Spleen (tissue), 11 donors: ENCODE results near the gene ACACA. TPM values are rescaled to one million over a fixed set of nuclear protein-coding genes. Genes with fewer than 3 reads are reported as not detected.

Source experiments
- DNase-seq: peaks from one replicate; pipeline ENCODE4 v3.0.0-alpha.2; 2020
- H3K27ac ChIP-seq, 8 donors: fragments of 200-600 bp; sonication (generic) in 7 of 8; 1 replicate in 4 of 8; 2 replicates in 4 of 8; pipeline versions ENCODE4 v1.5.0 to v1.8.0; 2016 to 2021; ENCODE audit warnings: inconsistent platforms in 4 of 8, mild to moderate bottlenecking in 4 of 8, moderate library complexity in 1 of 8
- H3K27me3 ChIP-seq, 7 donors: fragments of 200-600 bp; sonication (generic) in 6 of 7; replicated peaks in 1 of 7; 1 replicate in 4 of 7; 2 replicates in 3 of 7; pipeline versions ENCODE4 v1.5.0 to v1.8.0; 2016 to 2021; ENCODE audit warnings: inconsistent platforms in 3 of 7, mild to moderate bottlenecking in 1 of 7
- H3K36me3 ChIP-seq, 6 donors: fragments of 200-600 bp; sonication (generic) in 5 of 6; 1 replicate in 4 of 6; 2 replicates in 2 of 6; pipeline versions ENCODE4 v1.5.0 to v1.8.0; 2016 to 2021; ENCODE audit warnings: inconsistent platforms in 2 of 6
- H3K4me1 ChIP-seq, 6 donors: fragments of 200-600 bp; sonication (generic) in 5 of 6; 1 replicate in 3 of 6; 2 replicates in 3 of 6; pipeline versions ENCODE4 v1.5.0 to v1.8.0; 2016 to 2021; ENCODE audit warnings: inconsistent platforms in 3 of 6
- H3K4me3 ChIP-seq, 8 donors: fragments of 200-600 bp; sonication (generic) in 7 of 8; 1 replicate in 4 of 8; 2 replicates in 4 of 8; pipeline versions ENCODE4 v1.5.0 to v1.8.0; 2016 to 2021; ENCODE audit warnings: inconsistent platforms in 4 of 8, mild to moderate bottlenecking in 4 of 8, moderate library complexity in 2 of 8
- H3K9me3 ChIP-seq, 8 donors: fragments of 200-600 bp; sonication (generic) in 7 of 8; 1 replicate in 4 of 8; 2 replicates in 4 of 8; pipeline versions ENCODE4 v1.5.0 to v1.8.0; 2016 to 2021; ENCODE audit warnings: inconsistent platforms in 4 of 8
- CTCF ChIP-seq, 11 experiments: fragments of 200-600 bp in 7 of 11; fragments of 450-650 bp in 4 of 11; sonication (generic) in 4 of 11; IDR thresholded peaks in 8 of 11; conservative IDR thresholded peaks in 3 of 11; 1 replicate in 7 of 11; 2 replicates in 4 of 11; pipeline versions ENCODE4 v1.4.0 to v1.8.0; 2016 to 2021; ENCODE audit warnings: antibody characterized with exemption in 11 of 11, inconsistent platforms in 4 of 11, mild to moderate bottlenecking in 1 of 11
- POLR2A ChIP-seq, 3 donors: fragments of 450-650 bp; IDR thresholded peaks; one replicate each; pipeline ENCODE4 v1.5.1; 2017; ENCODE audit warnings: antibody characterized with exemption in 3 of 3, mild to moderate bottlenecking in 1 of 3
- POLR2AphosphoS5 ChIP-seq, 3 donors: sonication (generic); formaldehyde crosslinking; IDR thresholded peaks; one replicate each; pipeline ENCODE4 v1.5.1; 2017; ENCODE audit warnings: antibody characterized with exemption in 3 of 3
- WGBS, 5 donors: extraction: QIAGEN DNeasy Blood & Tissue Kit in 3 of 5; methylation state at CpG; one replicate each; pipeline versions ENCODE4 v1.1.5 to v1.1.7; 2013 to 2018; 5-methylcytosine and 5-hydroxymethylcytosine counted together
- intact Hi-C: fragments of 100-400 bp; cut with DNase I; formaldehyde crosslinking; loops from one replicate; pipeline ENCODE4 v1.15.0; 2023; ENCODE audit warnings: low total_unique reads
- polyA plus RNA-seq, 3 donors: library from polyadenylated mRNA; stranded (reverse); fragments of 200-250 nt; gene quantifications; one replicate each; pipeline ENCODE4 v1.2.1, GENCODE V29; 2013
- total RNA-seq, 7 donors: library from RNA; depleted of rRNA in 3 of 7; stranded (reverse); fragments of >200 nt in 3 of 7; fragmentation: NEBNext Ultra II Directional in 4 of 7; extraction: Animal tissue kit (Norgen Biotek cat#: 25700) in 4 of 7; gene quantifications; one replicate each; pipeline versions ENCODE4 v1.1.0 to v1.2.1, GENCODE V29; 2016 to 2021
- donor health status: healthy with polysubstance abuse.
- donor health status: DM: no; HTN: no; CAD: no; lungs with moderate emphysema.
- donor health status: DM: no; HTN: no; CAD: no.
- donor health status: Bipolar disorder and iron deficiency.
- donor health status: healthy.
- donor health status: DM: no; HTN: no; CAD: no.
- donor health status: DM: yes; HTN: yes; CAD: no.

The ACACA gene
- total and polyA plus RNA-seq, 10 donors = 3.2 to 50.8 (median 29.2) TPM

DNA sequence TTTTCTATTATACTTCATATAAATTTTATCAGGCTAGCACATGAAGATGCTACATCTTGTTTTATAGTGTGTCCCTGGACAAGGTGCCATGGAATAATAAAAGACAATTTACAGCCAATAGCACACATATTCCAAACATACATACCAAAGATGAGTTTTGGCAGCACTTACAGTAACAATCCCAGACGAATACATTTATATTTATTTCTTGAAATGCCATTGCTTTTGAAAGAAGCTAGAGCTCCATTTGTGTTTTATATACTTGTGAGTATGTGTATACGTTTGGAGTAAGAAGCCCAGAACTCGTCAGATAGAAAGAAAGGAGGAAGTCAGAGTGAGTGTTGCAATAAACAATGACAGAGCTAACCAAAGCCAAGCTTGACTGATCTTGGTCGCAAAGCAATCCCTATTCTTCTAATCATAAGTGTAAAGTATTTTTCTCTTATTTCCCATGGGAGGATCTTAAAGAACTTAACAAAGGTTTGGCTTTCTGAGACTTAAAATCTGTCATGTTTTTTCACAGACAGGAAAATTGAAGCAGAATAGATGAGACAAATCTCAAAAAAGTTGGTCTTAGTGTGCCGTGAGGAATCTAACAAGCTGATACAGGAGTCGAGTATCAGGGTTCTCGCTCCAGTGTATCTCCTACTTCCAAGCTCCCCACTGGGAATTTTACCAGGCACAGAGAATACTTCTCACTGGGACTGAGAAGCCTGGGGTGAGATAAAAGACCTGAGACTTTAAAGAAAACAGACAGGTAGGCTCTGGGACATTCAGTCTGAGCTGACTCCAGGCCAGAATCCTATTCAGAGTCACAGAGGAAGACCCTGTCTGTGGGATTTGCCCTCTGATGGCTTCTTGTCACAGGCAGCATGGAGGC lies 282.5 kb downstream of the ACACA start:
- Histone ChIP-seq H3K4me3 (no peak overlapping the region), H3K36me3 (peaks cover 0 to 68% (median 18%) of the 10 kb centered on the region in 6 donors), H3K27me3 (no peaks in the 10 kb centered on the region), H3K27ac (no peak overlapping the region), H3K4me1 (peaks cover 0 to 13% (median 3%) of the 10 kb centered on the region in 6 donors), H3K9me3 (no peaks in the 10 kb centered on the region)
- 61 to 68% (median 62%) methylated on average over 7 of the region's 7 CpGs for WGBS, 5 donors
- intact Hi-C loops = no loop called here
- DNase-seq = no peak
- no peak for TF ChIP-seq POLR2AphosphoS5 (IDR thresholded peaks at IDR 0.05)
- no peak for TF ChIP-seq POLR2A (IDR thresholded peaks at IDR 0.05)
- no peak for TF ChIP-seq CTCF (IDR thresholded peaks at IDR 0.05 in 8 of 11, conservative IDR thresholded peaks at IDR 0.05 in 3 of 11)

- no peak for DNase-seq
- 91 to 100% (median 98%) methylated on average over 1 of the region's 1 CpG for WGBS, 5 donors
- no peaks in the 10 kb centered on the region for H3K27me3 ChIP-seq
- H3K4me3 ChIP-seq = no peak overlapping the region
- H3K9me3 ChIP-seq = no peaks in the 10 kb centered on the region
- intact Hi-C loops = no loop called here
- H3K27ac ChIP-seq = no peak overlapping the region
- H3K36me3 ChIP-seq = peaks cover 0 to 60% (median 12%) of the 10 kb centered on the region in 6 donors
- TF ChIP-seq POLR2AphosphoS5 (IDR thresholded peaks at IDR 0.05) (no peak), POLR2A (IDR thresholded peaks at IDR 0.05) (no peak), CTCF (IDR thresholded peaks at IDR 0.05 in 8 of 11, conservative IDR thresholded peaks at IDR 0.05 in 3 of 11) (no peak)
- H3K4me1 ChIP-seq = peaks cover 0 to 21% (median 6%) of the 10 kb centered on the region in 6 donors
Observed at GRCh38 chr17:37123386-37123785, 283.2 kb downstream of the ACACA start.

GRCh38 chr17:37121616-37122015 lies 285.0 kb downstream of the ACACA start:
- Histone ChIP-seq H3K9me3 (no peaks in the 10 kb centered on the region), H3K4me1 (peaks cover 0 to 30% (median 6%) of the 10 kb centered on the region in 6 donors), H3K4me3 (no peak overlapping the region), H3K27me3 (no peaks in the 10 kb centered on the region), H3K36me3 (peaks cover 0 to 51% (median 12%) of the 10 kb centered on the region in 6 donors), H3K27ac (no peak overlapping the region)
- DNase-seq = no peak
- 92 to 98% (median 96%) methylated on average over 2 of the region's 2 CpGs for WGBS, 5 donors
- intact Hi-C loops = no loop called here
- TF ChIP-seq CTCF (IDR thresholded peaks at IDR 0.05 in 8 of 11, conservative IDR thresholded peaks at IDR 0.05 in 3 of 11) = no peak
- TF ChIP-seq POLR2AphosphoS5 (IDR thresholded peaks at IDR 0.05) = no peak
- no peak for TF ChIP-seq POLR2A (IDR thresholded peaks at IDR 0.05)
